GM18507 (cell line): ENCODE measurements around the gene CROT.
A peak's percentile ranks its signal among the peaks of the same experiment; 100 is the strongest.

Source experiments
- DNase-seq: peaks from one replicate; pipeline ENCODE4 v3.0.0; 2011; ENCODE audit warnings: low read depth; ENCODE audit not compliant: insufficient read length; ENCODE audit errors: extremely low spot score
- FAIRE-seq: peaks from 2 replicates; lab custom pipeline; 2011; peaks lifted over from hg19 to GRCh38; lab: Jason Lieb, UNC

Gene CROT

DNA sequence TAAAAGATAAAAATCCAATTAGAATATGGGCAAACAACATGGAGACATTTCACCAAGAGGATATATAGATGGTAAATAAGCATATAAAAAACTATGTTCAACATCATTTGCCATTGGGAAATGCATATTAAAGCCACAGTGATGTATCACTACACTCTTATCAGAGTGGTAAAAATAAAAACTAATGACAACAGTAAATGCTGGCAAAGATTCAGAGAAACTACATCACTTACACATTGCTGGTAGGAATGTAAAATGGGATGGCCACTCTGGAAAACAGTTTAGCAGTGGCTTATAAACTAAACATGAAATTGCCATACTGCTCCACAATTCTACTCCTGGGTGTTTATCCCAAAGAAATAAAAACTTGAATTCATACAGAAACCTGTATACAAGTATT is 59.2 kb downstream of the CROT start:
- no peak for DNase-seq
- no peak for FAIRE-seq

DNA sequence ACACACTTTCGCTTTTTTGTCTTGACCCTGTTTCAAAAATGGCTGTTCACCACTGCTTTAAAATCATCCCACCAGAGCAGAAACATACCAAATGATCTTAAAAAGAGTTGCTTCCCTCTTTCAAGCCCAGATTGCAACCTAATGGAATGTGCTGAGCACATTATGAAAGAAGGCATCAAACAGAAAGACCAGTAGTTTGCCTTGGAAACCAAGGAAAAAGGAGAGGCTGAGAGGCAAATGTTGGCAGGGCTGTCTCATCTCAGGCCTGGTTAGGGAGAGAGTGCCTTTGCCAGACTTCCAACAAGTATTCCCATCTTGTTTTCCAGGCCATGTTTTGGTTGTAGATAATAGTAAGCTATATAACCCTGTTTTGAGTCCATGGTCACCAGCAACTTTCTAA is 65.7 kb downstream of the CROT start:
- FAIRE-seq: no peak

DNA sequence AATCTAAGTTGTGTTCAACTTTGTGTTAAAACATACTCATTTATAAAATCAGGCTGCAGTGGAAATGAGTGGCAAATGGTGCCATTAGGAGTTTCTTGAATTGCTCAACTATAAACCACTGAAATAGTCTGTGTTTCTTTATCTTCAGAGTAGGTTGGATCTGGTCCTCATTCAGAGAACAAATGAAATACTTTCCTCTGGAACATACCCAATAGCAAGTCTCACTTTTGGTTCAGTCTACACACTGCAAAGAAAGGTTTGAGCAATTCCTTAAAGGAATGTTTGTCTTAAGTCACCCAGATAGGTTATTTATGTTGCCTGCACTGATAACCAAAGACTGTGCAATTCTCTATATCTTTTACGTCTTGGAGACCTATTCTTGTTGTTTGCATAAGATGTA is 67.6 kb downstream of the CROT start:
- no peak for FAIRE-seq
- DNase-seq: no peak

More for the DNA sequence above, 65.7 kb downstream of the CROT start:
- no peak for DNase-seq

DNA sequence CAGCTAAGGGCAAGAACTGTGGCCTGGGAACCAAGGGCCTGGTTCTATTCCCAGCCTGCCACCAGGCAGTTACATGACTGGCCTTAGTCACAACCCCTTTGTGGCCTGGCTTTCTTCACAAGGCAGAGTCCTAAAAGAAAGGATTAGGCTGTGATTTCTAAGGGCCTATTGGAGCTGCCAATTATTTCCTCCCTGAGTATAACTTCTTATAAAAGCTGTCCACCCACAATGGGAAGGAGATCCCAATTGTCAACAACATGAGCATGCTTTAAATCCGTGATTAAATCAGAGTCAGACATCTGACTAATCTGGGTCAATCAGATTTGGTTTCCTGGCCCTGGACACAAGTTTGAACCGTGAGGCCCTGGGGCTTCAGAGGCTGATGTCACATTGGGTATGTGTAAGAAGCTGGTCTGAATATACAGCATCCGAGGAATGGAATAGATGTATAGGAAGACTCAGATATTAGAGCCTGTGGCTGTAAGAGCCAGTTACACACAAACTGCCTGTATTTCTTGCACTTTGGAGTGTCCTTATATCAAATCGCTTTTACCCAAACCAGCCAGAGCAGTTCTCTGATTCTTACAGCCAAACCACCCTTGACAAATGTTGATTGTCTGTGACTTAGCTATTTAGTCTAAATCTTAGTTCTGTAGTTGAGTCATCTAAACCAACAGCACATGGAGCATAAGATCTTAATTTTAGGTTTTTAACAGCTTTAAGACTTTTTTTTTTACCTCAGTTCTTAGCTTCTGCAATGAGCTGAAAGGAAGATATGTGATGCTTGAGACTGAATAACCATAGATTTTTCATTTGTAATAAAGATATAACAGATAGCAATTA is 68.7 kb downstream of the CROT start:
- DNase-seq (no peak), FAIRE-seq (no peak)

DNA sequence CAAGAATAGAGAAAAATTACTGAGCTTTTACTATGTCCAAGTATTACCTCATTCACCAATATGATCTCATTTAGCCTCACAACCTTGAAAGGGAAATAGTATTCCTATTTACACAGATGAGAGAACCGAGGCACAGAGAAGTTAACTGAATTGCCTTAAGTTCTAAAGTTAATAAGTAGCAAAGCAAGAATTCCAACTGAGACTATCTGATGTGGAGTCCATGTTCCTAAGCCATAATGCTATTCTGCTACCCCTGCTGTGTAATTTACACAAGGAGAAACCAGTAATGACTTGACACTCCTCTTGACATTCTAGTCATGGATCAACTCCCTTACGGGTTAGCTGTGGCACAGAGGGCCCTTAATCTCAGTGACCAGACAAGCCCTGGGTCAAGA is 69.3 kb downstream of the CROT start:
- FAIRE-seq (no peak), DNase-seq (no peak)

DNA sequence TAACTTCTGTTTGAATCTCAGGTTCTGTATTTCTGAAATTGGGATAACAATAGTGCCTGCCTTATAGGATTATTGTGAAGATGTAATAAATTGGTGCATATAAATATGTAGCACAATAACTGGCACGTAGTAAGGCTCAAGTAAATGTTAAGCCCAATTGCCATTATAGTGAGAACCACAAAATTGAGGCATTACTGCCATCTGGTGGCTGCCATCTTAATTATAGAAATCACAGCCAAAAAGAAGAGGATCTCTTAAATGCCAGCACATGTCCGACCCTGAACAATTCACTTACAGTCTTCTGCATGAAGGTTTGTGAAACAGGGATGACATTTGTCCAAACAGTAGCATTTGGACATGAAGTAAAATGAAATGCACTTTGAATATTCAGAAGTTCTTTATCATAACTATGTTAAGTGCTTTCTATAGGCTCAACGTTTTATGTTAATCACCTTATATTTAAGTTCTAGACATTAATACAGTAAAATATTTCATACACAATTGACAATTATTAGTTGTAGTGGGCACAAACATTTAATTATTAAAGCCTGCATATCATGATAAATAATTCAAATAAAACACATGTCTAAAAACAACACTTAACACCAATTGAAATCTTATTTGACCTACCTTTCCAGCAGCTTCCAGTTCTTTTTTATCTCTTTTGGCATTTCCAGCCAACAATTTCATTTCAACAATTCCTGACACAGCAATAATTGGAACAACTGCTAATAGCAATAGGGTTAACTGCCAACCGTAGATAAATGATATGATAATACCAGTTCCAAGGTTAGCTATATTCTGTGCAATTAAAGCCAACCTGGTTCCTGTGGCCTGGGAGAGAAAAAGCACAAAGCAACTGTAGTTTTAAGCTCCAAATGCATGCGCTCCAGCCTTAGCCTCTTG is 71.5 kb downstream of the CROT start:
- DNase-seq (peak; percentile 9), FAIRE-seq (peak; percentile 72)

DNA sequence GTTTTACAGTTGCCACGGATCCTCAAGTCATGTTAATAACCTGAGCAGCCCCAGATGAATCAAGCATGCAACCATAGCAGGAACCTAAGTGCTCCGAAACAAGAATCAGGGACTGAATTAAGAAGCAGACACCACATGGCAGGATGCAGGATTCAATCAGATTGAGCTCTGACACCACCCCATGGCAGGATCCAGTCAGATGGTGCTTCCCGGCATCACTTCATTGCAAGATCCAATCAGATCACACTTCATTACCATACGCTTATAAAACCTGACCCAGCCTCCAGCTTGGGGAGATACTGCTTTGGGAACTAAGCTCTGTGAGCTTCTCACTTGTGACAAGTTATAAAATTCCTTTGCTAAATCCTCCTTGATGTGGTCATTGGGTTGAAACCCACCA is 74.7 kb downstream of the CROT start:
- FAIRE-seq (no peak), DNase-seq (no peak)

DNA sequence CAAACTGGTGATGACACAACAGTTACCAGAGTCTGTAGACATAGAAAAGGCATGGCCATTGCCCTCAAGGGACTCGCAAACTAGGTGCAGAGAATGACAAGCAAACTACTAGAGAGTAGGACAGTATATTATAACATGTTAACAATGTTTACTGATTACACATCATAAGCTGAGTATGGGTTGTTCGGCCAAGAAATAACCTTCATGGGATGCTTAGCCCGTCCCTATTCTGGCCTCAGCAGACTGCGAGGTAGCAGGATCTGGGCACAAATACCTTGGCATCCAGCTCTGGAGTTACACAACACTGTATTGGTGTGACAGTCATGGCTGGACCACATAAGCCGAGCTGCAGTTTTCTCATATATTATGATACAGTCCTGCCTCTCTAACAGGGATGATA is 78.6 kb downstream of the CROT start:
- no peak for DNase-seq
- no peak for FAIRE-seq

DNA sequence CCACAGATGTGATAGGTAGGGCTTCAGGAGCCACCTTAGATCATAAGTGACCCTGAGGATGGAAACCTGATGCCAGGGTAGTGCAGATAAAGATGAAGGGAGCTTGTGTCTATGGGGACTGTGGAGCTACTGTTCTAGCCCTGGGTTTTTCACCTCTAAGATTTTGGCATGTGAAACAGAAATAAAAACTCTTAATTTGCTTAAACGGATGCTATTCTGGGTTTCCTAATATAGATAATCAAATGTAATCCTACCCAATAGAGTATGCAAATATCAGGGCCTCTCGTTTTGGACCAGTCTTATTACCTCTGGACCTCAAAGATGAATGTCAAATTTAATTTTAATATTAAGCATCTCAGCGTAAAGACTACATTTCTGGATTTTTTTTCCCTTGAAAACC is 80.7 kb downstream of the CROT start:
- FAIRE-seq: peak; percentile 36
- no peak for DNase-seq

DNA sequence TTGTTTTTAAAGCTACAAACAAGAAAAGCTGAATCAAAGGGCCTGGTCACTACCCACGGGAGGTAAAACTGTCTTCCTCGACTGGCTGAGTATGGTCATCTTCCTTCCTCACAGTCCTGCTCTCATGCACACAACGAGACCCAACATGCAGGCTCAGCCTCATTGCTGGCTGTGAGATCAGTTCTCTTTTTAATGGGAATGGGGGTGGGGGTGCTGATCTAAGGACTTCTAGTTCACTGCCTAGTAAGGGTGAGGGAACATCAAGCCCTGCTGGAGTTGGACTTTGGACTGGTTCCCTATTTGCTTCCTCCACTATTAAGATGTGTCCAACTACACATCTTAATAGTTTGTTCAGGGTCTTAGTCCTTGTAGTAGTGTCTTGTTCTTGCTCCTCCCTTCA is 81.8 kb downstream of the CROT start:
- no peak for FAIRE-seq

DNA sequence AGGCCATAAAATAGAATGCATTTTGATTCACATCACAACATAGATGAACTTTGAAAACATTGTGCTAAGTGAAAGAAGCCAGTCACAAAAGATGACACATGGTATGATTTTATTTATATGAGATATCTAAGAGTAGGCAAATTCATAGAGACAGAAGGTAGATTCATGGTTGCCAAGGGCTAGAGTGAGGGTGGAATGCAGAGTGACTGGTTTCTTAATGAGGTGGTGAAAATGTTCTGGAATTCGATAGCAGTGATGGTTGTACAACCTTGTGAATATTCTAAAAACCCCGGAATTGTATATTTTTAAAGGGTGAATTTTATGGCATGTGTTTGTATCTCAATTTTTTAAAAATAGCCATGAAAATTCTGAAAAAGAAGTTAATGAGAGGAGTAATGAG is 87.1 kb downstream of the CROT start:
- FAIRE-seq (no peak), DNase-seq (no peak)

More for the DNA sequence above, 81.8 kb downstream of the CROT start:
- no peak for DNase-seq

DNA sequence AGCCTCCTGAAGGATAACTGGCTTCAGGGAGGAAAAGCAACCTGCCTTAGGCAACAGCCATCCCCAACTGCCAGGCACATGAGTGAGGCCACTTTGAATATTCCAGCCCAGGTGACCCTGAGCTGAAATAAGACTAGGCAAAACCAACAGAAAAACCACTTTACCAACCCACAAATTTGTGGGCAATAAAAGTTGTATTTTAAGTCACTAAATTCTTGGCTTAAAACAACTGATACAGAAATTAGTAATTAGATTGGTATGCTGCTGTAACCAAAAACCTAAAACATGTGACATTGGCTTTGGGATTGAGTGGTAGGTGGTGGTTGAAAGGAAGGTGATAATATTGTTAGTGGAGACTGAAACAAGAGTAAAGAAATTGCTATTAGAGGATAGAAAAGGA is 90.1 kb downstream of the CROT start:
- FAIRE-seq (no peak), DNase-seq (no peak)

DNA sequence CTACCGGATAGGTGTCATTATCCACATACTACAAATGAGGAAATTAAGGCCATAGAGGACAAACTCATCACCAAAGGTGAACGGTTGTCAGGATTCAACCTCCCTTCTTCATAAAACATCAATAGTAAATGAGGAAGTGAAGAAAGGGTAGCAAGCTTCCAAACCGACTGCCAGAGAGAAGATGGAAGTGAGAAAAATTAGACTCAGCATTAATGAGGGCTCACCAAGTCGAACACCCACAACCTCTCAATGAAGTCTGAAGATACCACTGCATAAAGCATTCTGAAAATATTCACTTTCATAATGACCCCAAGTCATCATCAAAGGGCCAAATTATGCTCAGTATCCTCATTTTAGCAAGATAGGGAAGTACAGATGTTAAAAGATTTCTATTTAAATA is 100.4 kb downstream of the CROT start:
- DNase-seq (peak; percentile 17), FAIRE-seq (peak; percentile 45)

DNA sequence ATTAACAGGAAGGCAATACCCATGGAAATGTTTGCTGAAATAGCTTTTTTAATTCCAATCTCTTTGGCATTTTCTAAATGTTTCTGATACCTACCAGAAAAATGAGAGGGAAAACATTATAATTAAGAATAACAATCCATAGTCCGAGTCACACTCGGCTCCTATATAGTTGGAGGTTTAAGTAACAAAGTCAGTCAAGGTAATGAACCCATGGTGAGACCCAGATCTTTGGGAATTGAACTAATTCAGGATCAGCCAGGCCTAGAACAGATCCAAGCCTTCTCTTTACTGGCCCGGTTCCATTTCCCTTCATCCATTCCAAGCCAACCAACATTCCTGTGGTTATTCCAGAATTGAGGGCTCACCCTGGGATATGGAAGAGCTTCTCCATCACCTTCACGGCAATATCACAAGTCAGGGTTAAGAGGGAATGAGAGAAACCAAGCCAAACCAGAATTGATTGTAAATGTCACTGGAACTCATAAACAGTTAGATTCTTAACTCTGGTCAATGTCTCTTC is 101.7 kb downstream of the CROT start:
- DNase-seq (no peak), FAIRE-seq (peak; percentile 53)

DNA sequence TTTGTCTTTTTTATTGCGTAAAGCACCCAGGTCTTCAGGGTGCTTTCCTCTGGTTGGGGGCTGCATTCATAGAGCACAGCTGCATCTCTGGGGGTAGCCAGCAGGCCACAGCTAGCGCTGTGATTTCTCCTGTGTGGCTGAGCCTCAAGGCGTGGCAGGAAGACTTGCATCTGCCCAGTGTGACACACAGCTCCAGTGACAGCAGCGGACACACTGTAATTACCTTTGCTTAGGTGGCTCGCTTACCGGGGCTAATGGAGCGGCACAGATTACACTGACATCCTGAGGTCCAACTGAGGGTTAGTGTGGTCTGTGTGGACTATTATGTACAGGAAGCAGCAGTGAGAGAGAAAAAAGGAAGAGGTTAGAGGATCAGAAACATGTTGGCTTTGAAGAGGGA is 102.9 kb downstream of the CROT start:
- FAIRE-seq: no peak
- DNase-seq: no peak
